HepG2 (cell line): Measurements from ENCODE around the gene BBS4. TPM values are rescaled to one million over a fixed set of nuclear protein-coding genes. Genes with fewer than 3 reads are reported as not detected.

Experiments used
- CBX2 ChIP-seq, 2 experiments: fragments of 200-600 bp in 1 of 2; sonication (generic); formaldehyde crosslinking in 1 of 2; IDR thresholded peaks; 2 replicates each; pipeline versions ENCODE4 v1.7.0 to v1.8.1; 2018 to 2022; ENCODE audit warnings: low read depth in 2 of 2, low read length in 1 of 2, mild to moderate bottlenecking in 1 of 2, missing genetic modification reagents in 1 of 2
- MTF1 ChIP-seq: sonication (generic); formaldehyde crosslinking; IDR thresholded peaks from 2 replicates; pipeline ENCODE4 v1.5.0; 2020; ENCODE audit warnings: missing genetic modification reagents
- ONECUT2 ChIP-seq: sonication (generic); formaldehyde crosslinking; IDR thresholded peaks from 2 replicates; pipeline ENCODE4 v1.4.0; 2020; ENCODE audit warnings: missing genetic modification reagents
- PREB ChIP-seq: sonication (generic); formaldehyde crosslinking; IDR thresholded peaks from 2 replicates; pipeline ENCODE4 v1.4.0; 2020; ENCODE audit warnings: missing genetic modification reagents
- ZNF333 ChIP-seq: sonication (generic); formaldehyde crosslinking; IDR thresholded peaks from 2 replicates; pipeline ENCODE4 v1.4.0; 2020; ENCODE audit warnings: mild to moderate bottlenecking, missing genetic modification reagents, borderline replicate concordance
- ZNF513 ChIP-seq: sonication (generic); formaldehyde crosslinking; conservative IDR thresholded peaks from 2 replicates; pipeline ENCODE4 v1.5.0; 2020; ENCODE audit warnings: missing genetic modification reagents
- ZNF563 ChIP-seq: sonication (generic); formaldehyde crosslinking; IDR thresholded peaks from 2 replicates; pipeline ENCODE4 v1.8.0; 2022; ENCODE audit warnings: mild to moderate bottlenecking, moderate library complexity, missing genetic modification reagents
- ZNF580 ChIP-seq: IDR thresholded peaks from 2 replicates; pipeline ENCODE4 v1.6.1; 2016; ENCODE audit warnings: low read depth, borderline replicate concordance
- polyA plus RNA-seq, 8 experiments: library from polyadenylated mRNA; depleted of rRNA in 3 of 8; stranded (reverse) in 7 of 8; unstranded in 1 of 8; fragments of >200 nt; fragmentation: Illumina TruSeq in 4 of 8; extraction: Trizol in 4 of 8; gene quantifications; 2 replicates each; pipeline versions ENCODE4 v1.2.1 to v1.2.3, GENCODE V29; 2011 to 2016; ENCODE audit warnings: low read depth in 4 of 8, missing spikeins in 1 of 8, mixed read lengths in 1 of 8; ENCODE audit not compliant: insufficient read depth in 1 of 8
- total RNA-seq, 5 experiments: library from RNA; depleted of rRNA; stranded (reverse); fragments of >200 nt; fragmentation: Illumina TruSeq; extraction: Trizol; gene quantifications; 2 replicates each; pipeline ENCODE4 v1.2.3, GENCODE V29; 2016; ENCODE audit warnings: low read depth in 1 of 5

Gene BBS4
- total and polyA plus RNA-seq, 2 of the 13 experiments (the other 11 are each of a cell fraction or from before 2014, with no cell fraction given), result 16.0 to 21.3 TPM

GRCh38 chr15:72783004-72783639, 97.1 kb downstream of the BBS4 start (continued):
- TF ChIP-seq MTF1 (CRISPR knock-in tag) (0 out of 2 replicates have a peak, but pooled peaks have one; percentile 66), ONECUT2 (CRISPR knock-in tag) (no peak), ZNF513 (CRISPR knock-in tag) (0 out of 2 replicates have a peak, but pooled peaks have one; percentile 1), ZNF333 (CRISPR knock-in tag) (0 out of 2 replicates have a peak, but pooled peaks have one; percentile 69), ZNF580 (CRISPR knock-in tag) (no peak), PREB (no peak), CBX2 (IDR thresholded peaks at IDR 0.05; ENCODE audit: low read depth, low read length) (no peak), CBX2 (CRISPR knock-in tag; IDR thresholded peaks at IDR 0.05; ENCODE audit: low read depth) (peak; percentile 31; the same call in 1 of the 2 replicates), ZNF563 (CRISPR knock-in tag) (peak; percentile 78; the same call in 1 of the 2 replicates)
- TF ChIP-seq, all 625 proteins: peak for 27
